Measurements from ENCODE around the gene ARHGEF40.
A peak's percentile ranks its signal among the peaks of the same experiment; 100 is the strongest.

The ARHGEF40 gene

DNA sequence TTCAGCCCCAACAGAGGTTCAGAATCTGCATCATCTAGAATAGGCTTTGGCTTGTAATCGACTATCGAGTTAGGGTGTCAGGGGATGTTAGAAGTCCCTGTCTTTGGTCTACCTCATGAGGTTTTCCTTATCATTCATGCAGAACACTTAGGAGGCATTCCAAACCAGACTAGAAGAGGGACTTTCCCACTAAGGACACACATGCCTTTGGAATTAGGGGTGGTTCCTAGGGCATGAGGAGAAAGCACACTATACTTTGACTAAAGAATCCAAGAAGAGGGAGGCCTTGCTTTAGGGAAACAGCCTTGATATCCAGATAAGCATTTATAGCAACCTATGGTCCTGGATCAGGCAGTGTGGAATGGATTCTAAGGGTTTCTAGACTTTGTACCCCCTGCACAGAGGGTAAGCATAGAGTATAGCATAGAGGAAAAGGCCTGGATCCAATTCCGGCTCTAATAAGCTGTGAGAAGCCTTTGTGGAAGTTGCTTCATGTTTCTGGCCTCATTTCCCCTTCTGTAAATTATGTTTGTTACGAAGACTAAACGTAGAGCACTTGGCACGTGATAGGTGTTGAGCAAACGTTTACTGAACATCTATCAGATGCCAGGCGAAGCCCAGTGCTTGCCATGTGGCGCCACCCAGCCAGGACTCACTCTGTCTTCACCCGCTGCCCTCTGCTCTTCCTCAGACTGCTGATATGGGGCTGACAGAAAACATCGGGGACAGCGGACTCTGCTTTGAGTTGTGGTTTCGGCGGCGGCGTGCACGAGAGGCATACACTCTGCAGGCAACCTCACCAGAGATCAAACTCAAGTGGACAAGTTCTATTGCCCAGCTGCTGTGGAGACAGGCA is 15.1 kb downstream of the ARHGEF40 start:
- no peak for DNase-seq

DNA sequence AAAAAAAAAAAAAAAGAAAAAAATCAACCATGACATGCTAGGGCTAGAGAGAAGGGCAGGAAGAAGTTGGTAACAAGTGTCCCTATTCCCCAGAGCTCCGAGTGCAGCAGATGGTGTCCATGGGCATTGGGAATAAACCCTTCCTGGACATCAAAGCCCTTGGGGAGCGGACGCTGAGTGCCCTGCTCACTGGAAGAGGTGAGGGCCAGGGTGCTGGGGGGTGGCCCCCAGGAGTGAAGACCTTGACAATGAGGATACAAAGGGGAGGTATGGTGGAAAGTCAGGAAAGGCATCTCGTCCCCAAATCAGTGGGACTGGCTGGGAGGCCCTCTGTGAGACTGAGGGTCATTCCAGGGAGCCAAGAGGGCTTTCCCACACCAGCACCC is 16.8 kb downstream of the ARHGEF40 start:
- DNase-seq, result no peak

DNA sequence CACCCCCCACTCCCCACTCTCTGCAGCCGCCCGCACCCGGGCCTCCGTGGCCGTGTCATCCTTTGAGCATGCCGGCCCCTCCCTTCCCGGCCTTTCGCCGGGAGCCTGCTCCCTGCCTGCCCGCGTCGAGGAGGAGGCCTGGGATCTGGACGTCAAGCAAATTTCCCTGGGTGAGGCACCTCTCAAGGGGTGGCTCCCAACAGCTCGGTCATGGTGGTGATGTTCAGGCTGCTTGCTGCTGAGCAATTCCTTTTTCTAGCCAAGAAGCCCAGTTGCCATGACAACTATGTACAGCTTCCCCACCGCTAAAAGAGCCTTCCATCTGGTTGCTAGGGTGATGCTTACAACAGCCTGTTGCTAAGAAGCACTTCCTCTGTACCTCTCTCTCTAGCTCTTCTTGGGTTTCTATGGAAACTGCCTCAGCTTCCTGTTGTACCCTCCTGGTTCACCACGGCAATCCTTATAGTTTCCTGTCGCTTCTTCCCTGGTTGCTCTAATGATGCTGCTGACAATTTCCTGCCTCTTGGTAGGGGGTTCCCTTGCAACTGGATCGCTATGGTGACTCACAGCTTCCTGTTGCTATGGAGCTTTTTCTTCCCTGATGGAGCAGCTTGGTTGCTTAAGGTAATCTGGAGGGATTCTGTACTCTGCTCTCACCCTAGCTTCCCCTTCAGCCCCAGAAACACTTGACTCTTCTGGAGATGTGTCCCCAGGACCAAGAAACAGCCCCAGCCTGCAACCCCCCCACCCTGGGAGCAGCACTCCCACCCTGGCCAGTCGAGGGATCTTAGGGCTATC is 17.4 kb downstream of the ARHGEF40 start:
- DNase-seq, result no peak

DNA sequence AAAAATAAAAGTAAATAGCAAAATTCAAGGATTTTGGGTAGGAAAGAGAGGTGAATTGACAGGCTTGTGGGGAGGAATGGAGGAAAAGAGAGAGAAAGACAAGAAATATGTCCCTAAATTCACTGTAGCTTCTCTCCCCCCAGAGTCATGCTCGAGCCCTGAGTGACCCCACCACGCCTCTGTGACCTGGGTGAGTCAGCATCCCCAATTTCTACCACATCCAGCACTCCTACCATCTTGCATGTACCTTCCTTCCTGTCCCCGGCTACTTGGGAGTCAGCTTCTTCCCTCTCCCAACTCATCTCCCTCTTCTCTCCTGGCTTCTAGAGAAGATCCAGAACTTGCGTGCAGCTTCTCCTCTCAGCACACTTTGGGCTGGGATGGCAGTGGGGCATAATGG is 18.6 kb downstream of the ARHGEF40 start:
- DNase-seq, result no peak

DNA sequence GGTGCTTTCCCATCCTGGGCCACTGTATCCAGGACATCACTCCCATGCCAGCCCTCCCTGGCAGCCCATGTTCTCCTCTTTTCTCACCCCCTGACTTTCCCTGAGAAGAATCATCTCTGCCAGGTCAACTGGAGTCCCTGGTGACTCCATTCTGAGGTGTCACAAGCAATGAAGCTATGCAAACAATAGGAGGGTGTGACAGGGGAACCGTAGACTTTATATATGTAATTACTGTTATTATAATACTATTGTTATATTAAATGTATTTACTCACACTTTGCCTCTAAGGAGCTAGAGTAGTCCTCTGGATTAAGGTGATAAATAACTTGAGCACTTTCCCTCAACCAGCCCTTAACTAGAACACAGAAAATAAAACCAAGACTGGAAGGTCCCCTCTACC is 19.2 kb downstream of the ARHGEF40 start:
- no peak for DNase-seq

DNA sequence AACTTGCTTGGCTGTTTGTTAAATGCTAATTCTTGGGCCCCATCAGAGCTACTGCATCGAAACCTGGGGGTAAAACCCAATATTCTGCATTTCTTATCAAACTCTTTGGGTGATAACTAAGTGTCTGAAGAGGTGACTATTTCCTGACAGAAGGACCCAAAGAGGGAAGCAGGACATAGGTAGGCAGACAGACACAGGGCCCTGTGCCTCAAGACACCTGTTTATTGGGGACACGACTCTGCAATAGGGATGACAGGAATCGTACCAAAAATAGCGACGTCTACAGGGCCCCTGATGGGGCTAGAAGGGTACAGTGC is 19.7 kb downstream of the ARHGEF40 start:
- DNase-seq, result no peak

DNA sequence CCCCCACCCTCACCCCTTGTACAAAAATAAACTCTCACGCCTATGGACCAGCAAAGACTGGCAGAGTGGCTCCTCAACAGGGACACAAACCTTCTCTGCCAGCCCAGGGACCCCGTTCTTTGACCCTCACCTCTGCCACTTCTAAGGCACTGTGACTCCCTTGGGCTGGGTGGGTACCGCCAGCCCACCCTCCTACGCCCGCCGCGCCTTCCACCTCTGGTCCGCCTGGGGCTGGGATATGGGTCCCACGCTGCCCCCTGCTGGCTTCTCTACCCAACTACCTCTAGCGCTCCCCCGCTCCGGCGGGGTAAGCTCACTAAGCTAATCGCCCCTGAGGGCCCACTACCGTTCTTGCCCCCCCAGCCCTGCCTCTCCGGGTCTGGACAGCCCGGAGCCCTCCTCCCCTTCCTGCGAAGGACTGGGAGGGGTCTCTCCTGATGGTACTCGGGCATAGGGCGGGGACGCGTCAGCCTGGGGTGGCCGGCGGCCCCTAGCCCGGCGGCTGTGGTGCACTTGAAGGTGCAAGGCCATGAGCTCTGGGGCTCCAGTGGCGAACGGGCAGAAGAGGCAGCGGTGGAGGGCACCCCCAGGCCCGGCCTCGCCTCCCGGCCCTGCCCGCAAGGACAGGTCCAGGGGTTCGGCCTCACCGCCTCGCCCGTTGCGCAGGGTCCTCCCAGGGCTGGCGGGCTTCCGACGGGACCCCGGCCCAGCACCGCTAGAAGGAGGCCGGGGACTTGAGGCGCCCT is 20.3 kb downstream of the ARHGEF40 start:
- DNase-seq, result no peak

DNA sequence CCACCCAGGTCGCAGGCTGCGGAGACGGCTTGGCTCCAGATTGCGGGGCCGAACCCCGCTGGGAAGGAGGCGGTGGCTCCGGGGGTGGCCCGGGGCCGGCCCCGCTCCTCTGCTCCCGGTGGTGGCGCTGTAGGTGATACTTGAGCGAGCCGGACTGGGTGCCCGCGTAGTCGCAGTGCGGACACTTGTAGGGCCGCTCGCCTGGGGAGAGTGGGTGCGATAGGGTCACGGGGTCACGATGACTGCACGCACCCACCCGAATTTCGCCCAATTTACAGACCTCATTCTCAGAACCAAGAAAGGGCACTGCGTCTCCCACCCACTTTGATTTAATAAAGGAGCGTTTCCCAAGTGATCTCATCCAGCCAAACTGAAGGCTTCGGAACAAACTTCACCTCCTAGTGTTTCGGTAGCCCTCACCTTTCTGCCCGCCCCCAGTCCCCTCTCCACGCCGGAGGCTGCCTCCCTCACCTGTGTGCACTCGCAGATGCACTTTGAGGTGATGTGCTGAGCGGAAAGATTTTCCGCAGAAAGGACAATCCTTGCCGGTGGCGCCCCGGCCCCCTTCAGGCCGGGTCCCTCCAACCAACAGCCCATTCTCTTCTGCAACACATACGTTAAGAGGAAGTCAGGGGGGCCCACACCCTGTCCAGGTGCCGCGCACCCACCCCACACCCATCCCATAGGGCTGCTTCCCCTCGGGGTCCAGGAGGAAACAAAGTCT is 21.0 kb downstream of the ARHGEF40 start:
- no peak for DNase-seq

DNA sequence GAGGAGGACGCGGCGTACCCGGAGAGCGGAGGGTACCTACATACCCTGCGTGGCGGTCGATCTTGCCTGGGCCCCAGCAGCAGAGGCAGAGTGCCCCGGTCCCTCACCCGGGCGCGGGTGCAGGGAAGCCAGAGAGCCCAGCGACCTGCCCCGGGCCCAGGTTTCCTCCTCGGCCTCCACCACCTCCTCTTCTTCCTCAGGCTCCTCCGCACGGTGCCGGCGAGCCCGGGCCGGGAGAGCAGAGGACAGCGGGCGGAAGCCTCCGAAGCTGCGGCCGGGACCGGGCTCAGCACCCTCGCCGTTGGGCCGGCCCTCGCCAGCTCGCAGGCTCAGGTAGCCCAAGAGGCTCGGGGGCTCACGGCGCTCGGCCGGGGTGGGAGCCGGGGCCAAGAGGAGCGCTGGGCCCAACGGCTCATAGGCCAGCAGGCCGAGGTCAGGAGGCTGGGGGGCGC is 21.7 kb downstream of the ARHGEF40 start:
- DNase-seq, result no peak

DNA sequence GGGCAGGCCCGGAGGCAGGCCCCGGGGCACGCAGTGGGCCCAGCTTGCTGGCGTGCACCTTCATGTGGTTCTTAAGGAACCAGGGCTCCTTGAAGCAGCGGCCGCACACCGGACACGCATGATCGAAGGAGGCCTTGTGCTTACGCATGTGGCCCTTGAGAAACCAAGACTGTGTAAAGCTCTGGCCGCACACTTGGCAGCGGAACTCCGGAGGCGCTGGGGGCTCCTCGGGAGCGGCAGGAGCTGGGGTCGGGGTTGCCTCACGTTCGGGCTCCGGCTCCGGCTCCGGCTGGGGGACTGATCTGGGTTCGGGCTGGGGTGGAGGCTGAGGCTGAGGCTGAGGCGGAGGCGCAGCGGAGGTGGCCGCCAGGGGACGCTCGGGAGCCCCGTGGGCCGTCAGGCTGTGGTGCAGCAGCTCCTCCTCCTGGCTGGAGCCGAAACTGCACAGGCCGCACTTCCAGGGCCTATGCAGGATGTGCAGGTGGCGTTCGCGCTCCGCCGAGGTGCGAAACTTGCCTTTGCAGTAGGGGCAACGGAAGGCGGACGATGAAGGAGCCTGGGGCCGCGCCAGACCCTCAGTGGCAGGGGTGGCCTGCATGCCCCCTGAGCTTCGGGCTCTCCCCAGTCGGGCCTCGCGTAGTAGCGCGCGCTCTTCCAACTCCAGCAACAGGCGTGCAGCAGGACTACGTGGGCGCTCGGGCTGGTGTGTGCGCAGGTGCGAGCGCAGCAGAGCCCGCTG is 22.3 kb downstream of the ARHGEF40 start:
- peak; percentile 16 for DNase-seq

DNA sequence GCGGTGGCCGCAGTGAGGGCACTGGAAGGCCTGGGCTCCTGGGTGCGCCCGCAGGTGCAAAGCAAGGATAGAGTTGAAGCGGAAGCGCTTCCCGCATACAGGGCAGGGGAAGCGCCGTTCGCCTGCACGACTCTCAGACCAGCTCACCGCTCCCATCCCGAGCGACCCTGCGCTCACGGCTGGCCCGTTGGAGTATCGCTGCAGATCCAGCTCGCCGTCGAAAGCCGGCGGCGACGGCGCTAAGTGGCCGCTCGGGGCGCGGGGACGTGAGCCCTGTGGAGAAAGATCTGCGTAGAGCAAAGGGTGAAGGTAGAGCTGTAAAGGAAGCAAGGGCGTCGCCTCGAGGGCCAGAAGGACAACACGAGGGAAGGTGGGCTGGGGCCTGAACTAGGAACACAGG is 22.9 kb downstream of the ARHGEF40 start:
- DNase-seq, result no peak

DNA sequence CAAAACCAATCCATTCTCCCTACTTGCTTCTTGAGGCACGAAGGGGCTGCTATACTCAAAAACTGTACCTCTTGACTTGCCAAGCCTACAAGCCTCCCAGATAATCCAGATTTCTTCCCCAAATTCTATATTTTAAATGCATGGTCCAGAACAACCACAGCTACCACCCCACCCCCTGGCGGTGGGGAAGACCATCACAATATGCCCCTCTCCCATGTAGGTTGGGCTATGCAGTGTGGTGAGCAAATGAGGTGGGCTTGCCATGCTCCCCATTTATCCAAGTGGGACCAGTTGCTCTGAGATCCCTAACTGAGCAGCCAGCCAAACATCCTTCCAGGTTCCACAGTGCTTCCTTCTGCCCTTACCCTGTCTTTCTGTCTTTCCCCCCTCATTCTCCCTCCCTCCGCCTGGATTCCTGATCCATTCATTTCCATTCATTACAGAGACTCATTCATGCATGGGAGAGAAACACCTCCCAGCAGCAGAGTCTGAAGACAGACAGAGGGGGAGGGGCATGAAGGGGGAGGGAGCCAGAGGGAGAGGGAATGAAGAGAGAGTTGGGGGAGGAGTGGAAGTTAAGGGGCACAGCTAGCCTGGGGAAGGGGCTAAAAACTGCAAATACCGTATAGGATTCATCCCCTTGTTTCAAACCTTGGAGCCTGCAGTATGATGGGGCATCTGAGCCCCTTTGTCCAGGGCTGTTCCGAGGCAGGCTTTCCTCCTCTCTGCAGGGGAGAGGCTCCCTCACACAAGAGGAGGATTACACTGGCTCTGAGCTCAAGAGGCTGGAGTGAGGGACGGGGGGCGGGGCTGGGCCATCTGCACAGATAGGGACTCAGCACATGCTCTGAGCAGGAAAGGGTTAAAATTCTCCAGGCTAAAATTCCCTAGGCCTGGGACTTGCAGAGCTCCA is 23.9 kb downstream of the ARHGEF40 start:
- peak; percentile 79 for DNase-seq

DNA sequence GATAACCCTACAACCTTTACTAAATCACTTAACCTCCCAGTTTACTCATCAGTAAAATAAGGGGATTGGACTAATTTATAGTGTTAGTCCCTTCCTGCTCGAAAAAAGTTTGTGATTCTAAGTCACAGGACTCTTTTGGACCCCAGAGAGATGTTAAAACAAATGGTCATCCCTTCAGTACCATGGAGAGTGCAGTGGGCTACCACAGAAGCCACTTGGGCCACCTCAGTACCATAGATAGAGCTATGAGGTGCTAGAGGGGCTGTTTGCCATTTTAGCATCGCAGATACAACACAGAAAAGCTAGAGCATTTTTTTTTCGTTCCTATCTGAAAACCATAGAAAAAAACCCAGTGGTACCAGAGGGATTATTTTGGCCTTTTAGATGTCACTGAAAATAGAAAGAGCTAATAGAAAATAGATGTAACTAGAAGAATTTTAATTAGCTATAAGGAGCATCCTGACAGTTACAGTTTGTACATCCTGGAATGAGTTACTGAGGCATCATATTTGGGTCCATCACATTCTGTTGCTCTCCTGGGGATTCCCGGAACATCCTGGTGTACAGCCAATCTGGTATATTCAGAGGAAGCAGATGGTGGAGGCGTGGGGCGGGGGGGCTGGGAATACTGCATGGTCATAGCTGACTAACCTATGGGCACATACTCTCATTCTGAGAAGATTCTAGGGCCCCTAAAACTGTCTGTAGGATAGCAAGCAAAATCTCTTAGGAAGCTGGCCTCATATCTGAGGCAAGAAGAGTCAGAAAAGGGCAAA is 25.5 kb downstream of the ARHGEF40 start:
- no peak for DNase-seq

DNA sequence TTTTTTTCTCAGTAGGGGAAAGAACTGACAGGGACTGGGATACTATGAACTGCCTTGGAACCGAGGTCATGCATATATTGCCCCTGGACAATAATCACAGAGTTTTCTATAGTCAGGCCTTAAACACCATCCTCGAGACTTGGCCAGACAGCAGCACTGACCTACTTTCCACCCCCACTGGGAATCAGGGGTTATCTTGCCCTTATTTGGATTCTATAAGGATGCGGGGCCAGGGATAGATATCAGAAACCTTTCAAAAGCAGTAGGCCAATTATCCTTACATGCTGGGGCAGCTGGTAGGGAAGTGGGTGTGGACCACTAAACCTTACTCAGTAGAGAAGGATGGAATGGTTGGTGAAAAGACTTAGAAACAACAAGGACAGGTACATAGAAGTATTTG is 26.3 kb downstream of the ARHGEF40 start:
- DNase-seq, result no peak

DNA sequence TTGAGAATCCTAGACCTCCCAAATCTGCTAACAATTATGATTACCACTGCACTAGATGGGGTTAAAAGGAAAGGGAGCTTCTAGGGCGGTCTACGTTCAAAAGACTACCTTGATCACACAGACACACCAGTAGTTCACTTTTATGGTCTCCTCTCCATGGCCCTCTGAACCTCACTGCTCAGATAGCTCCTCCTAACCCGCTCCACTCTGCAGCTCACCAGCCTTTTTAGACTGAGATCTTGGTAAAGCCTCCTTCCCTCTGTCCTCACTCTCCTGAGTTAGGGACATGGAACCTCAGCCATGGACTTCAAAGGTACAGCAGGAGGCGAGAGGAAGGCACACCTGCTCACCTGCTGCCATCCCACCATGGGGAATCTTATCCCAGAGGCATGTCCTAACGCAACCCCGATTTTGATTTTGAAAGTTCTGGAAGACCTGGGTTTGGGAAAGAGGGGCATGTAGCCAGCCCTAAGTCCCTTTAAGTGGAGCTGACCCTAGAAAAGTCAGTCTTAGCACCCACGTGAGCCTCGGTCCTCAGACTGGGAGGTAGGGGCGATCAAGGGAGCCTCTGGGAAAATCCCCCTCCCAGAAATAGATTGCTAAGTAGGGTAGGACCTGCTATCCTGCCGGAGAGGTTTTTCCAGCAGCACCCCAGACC is 27.0 kb downstream of the ARHGEF40 start:
- no peak for DNase-seq

DNA sequence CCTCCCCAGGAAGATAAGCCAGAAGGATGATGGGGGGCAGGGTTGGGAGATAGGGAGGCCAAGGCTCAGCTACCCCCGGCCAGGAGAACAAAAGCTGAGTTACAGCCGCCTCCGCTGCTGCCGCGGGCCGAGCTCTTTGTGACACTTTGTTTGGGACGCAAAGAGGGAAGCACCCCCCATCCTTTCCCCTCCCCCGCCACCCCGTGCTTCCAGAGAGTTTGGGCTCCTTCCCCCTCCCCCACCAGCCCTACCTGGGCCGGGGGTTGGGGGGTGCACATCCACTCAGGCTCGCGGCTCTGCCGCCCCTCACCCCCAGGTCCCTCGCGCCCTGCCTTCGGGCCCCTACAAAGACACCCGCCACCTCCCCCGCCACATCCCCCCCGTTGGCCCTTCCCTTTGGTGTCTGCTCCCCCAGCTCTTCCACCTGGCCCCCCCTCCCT is 27.6 kb downstream of the ARHGEF40 start:
- no peak for DNase-seq

DNA sequence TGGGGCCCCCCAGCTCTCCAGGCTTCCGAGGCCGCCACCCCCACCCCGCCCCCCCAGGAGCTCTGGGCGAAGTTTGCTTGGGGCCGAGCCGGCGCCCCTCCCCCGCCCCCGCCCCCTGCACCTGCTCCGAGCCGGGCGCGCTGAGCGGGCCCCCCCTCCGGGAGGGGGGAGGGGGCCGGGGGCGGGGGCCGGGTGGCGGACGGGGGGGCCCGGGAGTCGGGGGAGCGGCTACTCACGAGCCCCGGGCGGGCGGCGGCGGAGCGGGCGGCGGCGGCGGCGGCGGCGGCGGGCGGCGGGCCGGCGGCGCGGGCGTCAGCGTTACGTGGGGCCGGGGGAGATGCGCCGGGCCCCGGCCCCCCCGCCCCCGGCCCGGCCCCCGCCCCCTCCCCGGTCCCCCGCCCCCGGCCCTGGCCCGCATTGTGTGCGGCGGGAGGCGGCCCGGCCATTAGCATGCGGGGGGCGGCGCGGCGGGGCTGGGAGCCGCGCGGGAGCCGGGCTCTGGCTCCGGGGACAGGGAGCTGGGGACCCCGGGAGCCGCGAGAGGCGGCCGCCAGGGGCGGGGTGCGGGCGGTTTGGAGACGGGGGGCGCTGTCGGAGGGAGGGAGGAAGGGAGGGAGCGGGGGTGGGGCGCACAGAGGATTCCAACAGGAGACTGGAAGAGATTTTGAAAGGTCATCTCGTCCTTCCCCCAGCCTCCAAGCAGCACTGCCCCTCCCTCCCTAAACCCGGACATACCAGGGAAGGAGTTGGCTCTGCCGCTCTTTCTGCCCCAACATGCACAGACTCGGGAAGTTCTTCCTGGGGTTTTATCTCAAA is 28.2 kb downstream of the ARHGEF40 start, which contains the start of gene ZNF219:
Gene ZNF219 (minus strand): TSS at position 580 of the 816 bp plus-strand sequence. CDS start 5,064 bp downstream, outside the sequence.
- peak; percentile 43 for DNase-seq

DNA sequence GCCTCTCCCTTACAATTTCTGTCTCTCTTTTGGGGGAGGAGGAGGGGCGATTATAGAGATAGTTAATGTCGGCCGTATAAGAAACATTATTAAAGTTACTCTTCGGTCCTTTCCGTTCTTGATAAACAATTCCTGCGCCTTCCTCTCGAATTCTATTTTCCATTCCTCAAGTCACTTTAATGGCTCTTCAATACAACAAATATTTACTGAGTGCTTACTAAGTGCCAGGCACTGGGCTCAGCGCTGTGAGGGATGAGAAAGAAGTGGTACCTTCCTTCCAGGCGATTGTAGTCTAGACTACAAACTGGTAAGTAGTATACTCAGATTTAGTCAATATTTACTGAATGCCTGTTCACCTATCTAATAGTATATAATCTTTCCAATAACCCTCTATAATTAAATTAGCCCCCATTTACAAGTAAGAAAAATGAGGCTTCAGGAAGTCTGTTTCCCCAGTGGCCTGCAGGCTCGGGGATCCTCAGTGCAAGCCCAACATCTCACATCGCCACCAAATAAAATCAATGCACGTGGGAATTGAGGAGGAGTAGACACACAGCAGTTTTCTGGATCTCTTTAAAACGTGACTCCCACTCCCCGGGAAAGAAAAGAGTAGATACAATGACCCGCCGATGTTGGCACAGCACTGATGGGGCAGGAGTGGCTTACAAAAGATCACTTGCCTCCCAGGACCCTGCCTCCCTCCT is 28.9 kb downstream of the ARHGEF40 start:
- DNase-seq, result no peak

Data from NCI-H510A (cell line).